ENCODE data around the gene GATA3. TPM values are rescaled to one million over a fixed set of nuclear protein-coding genes. Genes with fewer than 3 reads are reported as not detected.

The GATA3 gene
- total and polyA plus RNA-seq, 3 donors from 2014 or later = 0.31 to 1.9 (median 0.50) TPM

- Histone ChIP-seq H3K4me3 (no peak overlapping the region), H3K27me3 (peaks cover 12% of the 10 kb centered on the region), H3K4me1 (peaks cover 12% of the 10 kb centered on the region), H3K9me3 (no peaks in the 10 kb centered on the region), H3K27ac (no peak overlapping the region), H3K36me3 (ENCODE audit: low read depth, missing control alignments) (no peaks in the 10 kb centered on the region)
- DNase-seq = no peak
- TF ChIP-seq POLR2A (IDR thresholded peaks at IDR 0.05) (no peak), CTCF (IDR thresholded peaks at IDR 0.05) (no peak)
- 6 to 11% methylated on average over 25 to 31 of the region's 32 CpGs for WGBS, 2 donors
- intact Hi-C loops (cut with DNase I; ENCODE audit: low total_unique reads) = no loop called here
These were observed 19.4 kb upstream of the GATA3 start for GRCh38 chr10:8035006-8035640.

GRCh38 chr10:8035641-8036470, 18.6 kb upstream of the GATA3 start:
- Histone ChIP-seq H3K27me3 (peaks cover 12% of the 10 kb centered on the region), H3K27ac (no peak overlapping the region), H3K4me3 (no peak overlapping the region), H3K36me3 (ENCODE audit: low read depth, missing control alignments) (no peaks in the 10 kb centered on the region), H3K9me3 (no peaks in the 10 kb centered on the region), H3K4me1 (peaks cover 12% of the 10 kb centered on the region)
- intact Hi-C loops (cut with DNase I; ENCODE audit: low total_unique reads) = no loop called here
- 7 to 8% methylated on average over 23 to 47 of the region's 47 CpGs for WGBS, 2 donors
- no peak for DNase-seq
- no peak for TF ChIP-seq POLR2A (IDR thresholded peaks at IDR 0.05)
- no peak for TF ChIP-seq CTCF (IDR thresholded peaks at IDR 0.05)

- intact Hi-C loops (cut with DNase I; ENCODE audit: low total_unique reads) = no loop called here
- H3K4me3 ChIP-seq = no peak overlapping the region
- no peak overlapping the region for H3K27ac ChIP-seq
- TF ChIP-seq POLR2A (IDR thresholded peaks at IDR 0.05) (no peak), CTCF (IDR thresholded peaks at IDR 0.05) (no peak)
- peaks cover 12% of the 10 kb centered on the region for H3K27me3 ChIP-seq
- no peak for DNase-seq
- WGBS, 2 donors = 7 to 12% methylated on average over 14 to 18 of the region's 18 CpGs
- no peaks in the 10 kb centered on the region for H3K36me3 ChIP-seq (ENCODE audit: low read depth, missing control alignments)
- H3K4me1 ChIP-seq = peaks cover 12% of the 10 kb centered on the region
- H3K9me3 ChIP-seq = no peaks in the 10 kb centered on the region
These were observed 17.8 kb upstream of the GATA3 start for GRCh38 chr10:8036506-8037198.

- 8% methylated on average over 32 of the region's 32 CpGs for WGBS, 2 donors
- Histone ChIP-seq H3K36me3 (ENCODE audit: low read depth, missing control alignments) (no peaks in the 10 kb centered on the region), H3K9me3 (no peaks in the 10 kb centered on the region), H3K4me3 (no peak overlapping the region), H3K27ac (no peak overlapping the region), H3K27me3 (peaks cover 12% of the 10 kb centered on the region), H3K4me1 (peaks cover 12% of the 10 kb centered on the region)
- intact Hi-C loops (cut with DNase I; ENCODE audit: low total_unique reads) = no loop called here
- no peak for TF ChIP-seq POLR2A (IDR thresholded peaks at IDR 0.05)
- TF ChIP-seq CTCF (IDR thresholded peaks at IDR 0.05) = no peak
- no peak for DNase-seq
These were observed 17.2 kb upstream of the GATA3 start for GRCh38 chr10:8037199-8037801.

Measured in testis (tissue), 3 donors.